ENCODE results near the gene CNTNAP5.

- TF ChIP-seq YY1 (IDR thresholded peaks at IDR 0.05; ENCODE audit: low read depth, low read length) (no peak), POLR2AphosphoS5 (IDR thresholded peaks at IDR 0.05; ENCODE audit: low read depth, low read length) (no peak), SP1 (IDR thresholded peaks at IDR 0.05; ENCODE audit: low read depth, low read length) (no peak), ZNF274 (IDR thresholded peaks at IDR 0.05; ENCODE audit: borderline replicate concordance, extremely low read depth, low read length) (no peak), CEBPB (IDR thresholded peaks at IDR 0.05; ENCODE audit: low read depth, low read length) (no peak), EP300 (IDR thresholded peaks at IDR 0.05; ENCODE audit: borderline replicate concordance in 1 of 2, low read depth in 2 of 2, low read length in 2 of 2) (no peak), POLR2A (IDR thresholded peaks at IDR 0.05; ENCODE audit: control extremely low read depth in 1 of 2, low read depth in 2 of 2, low read length in 2 of 2) (no peak), EZH2 (IDR thresholded peaks at IDR 0.05; ENCODE audit: low read depth, low read length, severe bottlenecking) (no peak), SIX5 (IDR thresholded peaks at IDR 0.05; ENCODE audit: low read depth, low read length) (no peak)
- TF ChIP-seq, protein P1, sequence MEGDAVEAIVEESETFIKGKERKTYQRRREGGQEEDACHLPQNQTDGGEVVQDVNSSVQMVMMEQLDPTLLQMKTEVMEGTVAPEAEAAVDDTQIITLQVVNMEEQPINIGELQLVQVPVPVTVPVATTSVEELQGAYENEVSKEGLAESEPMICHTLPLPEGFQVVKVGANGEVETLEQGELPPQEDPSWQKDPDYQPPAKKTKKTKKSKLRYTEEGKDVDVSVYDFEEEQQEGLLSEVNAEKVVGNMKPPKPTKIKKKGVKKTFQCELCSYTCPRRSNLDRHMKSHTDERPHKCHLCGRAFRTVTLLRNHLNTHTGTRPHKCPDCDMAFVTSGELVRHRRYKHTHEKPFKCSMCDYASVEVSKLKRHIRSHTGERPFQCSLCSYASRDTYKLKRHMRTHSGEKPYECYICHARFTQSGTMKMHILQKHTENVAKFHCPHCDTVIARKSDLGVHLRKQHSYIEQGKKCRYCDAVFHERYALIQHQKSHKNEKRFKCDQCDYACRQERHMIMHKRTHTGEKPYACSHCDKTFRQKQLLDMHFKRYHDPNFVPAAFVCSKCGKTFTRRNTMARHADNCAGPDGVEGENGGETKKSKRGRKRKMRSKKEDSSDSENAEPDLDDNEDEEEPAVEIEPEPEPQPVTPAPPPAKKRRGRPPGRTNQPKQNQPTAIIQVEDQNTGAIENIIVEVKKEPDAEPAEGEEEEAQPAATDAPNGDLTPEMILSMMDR (IDR thresholded peaks at IDR 0.05; ENCODE audit: control extremely low read depth in 1 of 3, insufficient read depth in 1 of 3, low read depth in 1 of 3, low read length in 3 of 3), result no peak
- TF ChIP-seq, protein P2, sequence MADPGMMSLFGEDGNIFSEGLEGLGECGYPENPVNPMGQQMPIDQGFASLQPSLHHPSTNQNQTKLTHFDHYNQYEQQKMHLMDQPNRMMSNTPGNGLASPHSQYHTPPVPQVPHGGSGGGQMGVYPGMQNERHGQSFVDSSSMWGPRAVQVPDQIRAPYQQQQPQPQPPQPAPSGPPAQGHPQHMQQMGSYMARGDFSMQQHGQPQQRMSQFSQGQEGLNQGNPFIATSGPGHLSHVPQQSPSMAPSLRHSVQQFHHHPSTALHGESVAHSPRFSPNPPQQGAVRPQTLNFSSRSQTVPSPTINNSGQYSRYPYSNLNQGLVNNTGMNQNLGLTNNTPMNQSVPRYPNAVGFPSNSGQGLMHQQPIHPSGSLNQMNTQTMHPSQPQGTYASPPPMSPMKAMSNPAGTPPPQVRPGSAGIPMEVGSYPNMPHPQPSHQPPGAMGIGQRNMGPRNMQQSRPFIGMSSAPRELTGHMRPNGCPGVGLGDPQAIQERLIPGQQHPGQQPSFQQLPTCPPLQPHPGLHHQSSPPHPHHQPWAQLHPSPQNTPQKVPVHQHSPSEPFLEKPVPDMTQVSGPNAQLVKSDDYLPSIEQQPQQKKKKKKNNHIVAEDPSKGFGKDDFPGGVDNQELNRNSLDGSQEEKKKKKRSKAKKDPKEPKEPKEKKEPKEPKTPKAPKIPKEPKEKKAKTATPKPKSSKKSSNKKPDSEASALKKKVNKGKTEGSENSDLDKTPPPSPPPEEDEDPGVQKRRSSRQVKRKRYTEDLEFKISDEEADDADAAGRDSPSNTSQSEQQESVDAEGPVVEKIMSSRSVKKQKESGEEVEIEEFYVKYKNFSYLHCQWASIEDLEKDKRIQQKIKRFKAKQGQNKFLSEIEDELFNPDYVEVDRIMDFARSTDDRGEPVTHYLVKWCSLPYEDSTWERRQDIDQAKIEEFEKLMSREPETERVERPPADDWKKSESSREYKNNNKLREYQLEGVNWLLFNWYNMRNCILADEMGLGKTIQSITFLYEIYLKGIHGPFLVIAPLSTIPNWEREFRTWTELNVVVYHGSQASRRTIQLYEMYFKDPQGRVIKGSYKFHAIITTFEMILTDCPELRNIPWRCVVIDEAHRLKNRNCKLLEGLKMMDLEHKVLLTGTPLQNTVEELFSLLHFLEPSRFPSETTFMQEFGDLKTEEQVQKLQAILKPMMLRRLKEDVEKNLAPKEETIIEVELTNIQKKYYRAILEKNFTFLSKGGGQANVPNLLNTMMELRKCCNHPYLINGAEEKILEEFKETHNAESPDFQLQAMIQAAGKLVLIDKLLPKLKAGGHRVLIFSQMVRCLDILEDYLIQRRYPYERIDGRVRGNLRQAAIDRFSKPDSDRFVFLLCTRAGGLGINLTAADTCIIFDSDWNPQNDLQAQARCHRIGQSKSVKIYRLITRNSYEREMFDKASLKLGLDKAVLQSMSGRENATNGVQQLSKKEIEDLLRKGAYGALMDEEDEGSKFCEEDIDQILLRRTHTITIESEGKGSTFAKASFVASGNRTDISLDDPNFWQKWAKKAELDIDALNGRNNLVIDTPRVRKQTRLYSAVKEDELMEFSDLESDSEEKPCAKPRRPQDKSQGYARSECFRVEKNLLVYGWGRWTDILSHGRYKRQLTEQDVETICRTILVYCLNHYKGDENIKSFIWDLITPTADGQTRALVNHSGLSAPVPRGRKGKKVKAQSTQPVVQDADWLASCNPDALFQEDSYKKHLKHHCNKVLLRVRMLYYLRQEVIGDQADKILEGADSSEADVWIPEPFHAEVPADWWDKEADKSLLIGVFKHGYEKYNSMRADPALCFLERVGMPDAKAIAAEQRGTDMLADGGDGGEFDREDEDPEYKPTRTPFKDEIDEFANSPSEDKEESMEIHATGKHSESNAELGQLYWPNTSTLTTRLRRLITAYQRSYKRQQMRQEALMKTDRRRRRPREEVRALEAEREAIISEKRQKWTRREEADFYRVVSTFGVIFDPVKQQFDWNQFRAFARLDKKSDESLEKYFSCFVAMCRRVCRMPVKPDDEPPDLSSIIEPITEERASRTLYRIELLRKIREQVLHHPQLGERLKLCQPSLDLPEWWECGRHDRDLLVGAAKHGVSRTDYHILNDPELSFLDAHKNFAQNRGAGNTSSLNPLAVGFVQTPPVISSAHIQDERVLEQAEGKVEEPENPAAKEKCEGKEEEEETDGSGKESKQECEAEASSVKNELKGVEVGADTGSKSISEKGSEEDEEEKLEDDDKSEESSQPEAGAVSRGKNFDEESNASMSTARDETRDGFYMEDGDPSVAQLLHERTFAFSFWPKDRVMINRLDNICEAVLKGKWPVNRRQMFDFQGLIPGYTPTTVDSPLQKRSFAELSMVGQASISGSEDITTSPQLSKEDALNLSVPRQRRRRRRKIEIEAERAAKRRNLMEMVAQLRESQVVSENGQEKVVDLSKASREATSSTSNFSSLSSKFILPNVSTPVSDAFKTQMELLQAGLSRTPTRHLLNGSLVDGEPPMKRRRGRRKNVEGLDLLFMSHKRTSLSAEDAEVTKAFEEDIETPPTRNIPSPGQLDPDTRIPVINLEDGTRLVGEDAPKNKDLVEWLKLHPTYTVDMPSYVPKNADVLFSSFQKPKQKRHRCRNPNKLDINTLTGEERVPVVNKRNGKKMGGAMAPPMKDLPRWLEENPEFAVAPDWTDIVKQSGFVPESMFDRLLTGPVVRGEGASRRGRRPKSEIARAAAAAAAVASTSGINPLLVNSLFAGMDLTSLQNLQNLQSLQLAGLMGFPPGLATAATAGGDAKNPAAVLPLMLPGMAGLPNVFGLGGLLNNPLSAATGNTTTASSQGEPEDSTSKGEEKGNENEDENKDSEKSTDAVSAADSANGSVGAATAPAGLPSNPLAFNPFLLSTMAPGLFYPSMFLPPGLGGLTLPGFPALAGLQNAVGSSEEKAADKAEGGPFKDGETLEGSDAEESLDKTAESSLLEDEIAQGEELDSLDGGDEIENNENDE (IDR thresholded peaks at IDR 0.05; ENCODE audit: insufficient replicate concordance, low read length), result no peak
Measured at GRCh38 chr2:124540805-124541204, 515.7 kb downstream of the CNTNAP5 start.

Measured in H1 (cell line).